HepG2 (cell line): ENCODE measurements around the gene CHCT1. TPM values are rescaled to one million over a fixed set of nuclear protein-coding genes. Genes with fewer than 3 reads are reported as not detected.

ENCODE experiments used
- DNMT3B ChIP-seq: conservative IDR thresholded peaks from 2 replicates; pipeline ENCODE4 v1.6.1; 2016; ENCODE audit warnings: missing biosample characterization, control low read depth
- LCORL ChIP-seq, 2 experiments: fragments of 450-650 bp in 1 of 2; sonication (generic) in 1 of 2; formaldehyde crosslinking in 1 of 2; IDR thresholded peaks; 2 replicates each; pipeline versions ENCODE4 v1.5.0 to v1.6.1; 2017 to 2020; ENCODE audit warnings: antibody characterized with exemption in 1 of 2, missing genetic modification reagents in 1 of 2
- RXRB ChIP-seq: IDR thresholded peaks from 2 replicates; pipeline ENCODE4 v1.6.1; 2016; ENCODE audit warnings: borderline replicate concordance, missing genetic modification reagents, missing compliant biosample characterization
- ZNF17 ChIP-seq: sonication (generic); formaldehyde crosslinking; IDR thresholded peaks from 2 replicates; pipeline ENCODE4 v1.5.0; 2020; ENCODE audit warnings: mild to moderate bottlenecking, missing genetic modification reagents
- ZSCAN9 ChIP-seq: IDR thresholded peaks from 2 replicates; pipeline ENCODE4 v1.6.1; 2016; ENCODE audit warnings: borderline replicate concordance
- polyA plus RNA-seq, 8 experiments: library from polyadenylated mRNA; depleted of rRNA in 3 of 8; stranded (reverse) in 7 of 8; unstranded in 1 of 8; fragments of >200 nt; fragmentation: Illumina TruSeq in 4 of 8; extraction: Trizol in 4 of 8; gene quantifications; 2 replicates each; pipeline versions ENCODE4 v1.2.1 to v1.2.3, GENCODE V29; 2011 to 2016; ENCODE audit warnings: low read depth in 4 of 8, missing spikeins in 1 of 8, mixed read lengths in 1 of 8; ENCODE audit not compliant: insufficient read depth in 1 of 8
- total RNA-seq, 5 experiments: library from RNA; depleted of rRNA; stranded (reverse); fragments of >200 nt; fragmentation: Illumina TruSeq; extraction: Trizol; gene quantifications; 2 replicates each; pipeline ENCODE4 v1.2.3, GENCODE V29; 2016; ENCODE audit warnings: low read depth in 1 of 5
- TF ChIP-seq, protein P1 (sequence below): IDR thresholded peaks from 2 replicates; pipeline ENCODE4 v1.4.0; 2020; ENCODE audit warnings: mild to moderate bottlenecking, missing genetic modification reagents
- TF ChIP-seq, protein P2 (sequence below): IDR thresholded peaks from 2 replicates; pipeline ENCODE4 v1.6.1; 2016; ENCODE audit warnings: mild to moderate bottlenecking
- TF ChIP-seq, protein P3 (sequence below): IDR thresholded peaks from 2 replicates; pipeline ENCODE4 v1.6.1; 2016
- TF ChIP-seq, protein P4 (sequence below): sonication (generic); formaldehyde crosslinking; IDR thresholded peaks from 2 replicates; pipeline ENCODE4 v1.4.0; 2020; ENCODE audit warnings: mild to moderate bottlenecking, missing genetic modification reagents

CHCT1 gene
- total and polyA plus RNA-seq, 2 of the 13 experiments (the other 11 are each of a cell fraction or from before 2014, with no cell fraction given): not detected

DNA sequence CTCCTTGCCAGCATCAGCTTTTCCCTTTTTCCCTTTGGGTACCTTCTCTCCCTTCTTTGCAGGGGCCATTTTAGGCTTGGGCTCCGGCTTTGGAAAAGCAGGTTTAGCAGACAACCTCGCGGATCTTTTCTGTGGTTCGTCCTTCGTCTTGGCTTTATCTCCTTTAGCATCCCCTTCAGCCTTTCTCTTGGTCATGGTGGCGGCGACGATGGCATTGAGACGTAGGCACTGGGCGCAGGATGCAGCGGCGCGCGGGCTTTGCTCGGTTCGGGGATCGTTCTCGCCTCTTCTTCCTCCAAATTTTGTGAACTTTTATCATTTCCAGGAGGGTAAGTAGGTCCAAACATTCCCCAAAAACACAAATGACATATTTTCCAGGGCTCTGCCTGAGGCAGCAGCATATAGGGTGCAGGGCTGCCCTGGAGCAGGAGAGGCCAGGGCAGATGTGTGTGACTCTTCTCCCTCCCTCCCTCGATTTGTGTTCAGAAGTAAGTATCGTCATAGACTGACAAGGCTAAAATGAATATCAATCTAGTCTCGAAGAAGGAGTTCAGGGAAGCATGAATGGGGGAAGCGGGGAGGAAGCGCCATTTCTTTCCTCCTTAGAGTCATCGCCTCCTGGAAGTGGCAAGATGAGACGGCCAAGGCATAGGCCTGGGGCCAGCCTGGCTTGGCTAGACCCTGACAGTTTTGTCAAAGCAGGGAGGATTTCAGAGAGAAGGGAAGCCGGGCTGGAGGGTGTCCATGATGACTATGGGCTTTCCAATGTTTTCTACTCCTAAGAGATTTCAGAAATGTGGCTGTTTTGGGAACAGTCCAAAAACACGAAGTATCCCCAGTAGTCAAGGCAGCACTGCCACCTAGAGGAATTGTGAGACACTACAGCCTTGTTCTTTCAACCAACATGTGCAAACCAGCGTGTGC lies 13.2 kb downstream of the CHCT1 start (continued):
- TF ChIP-seq, protein P1, sequence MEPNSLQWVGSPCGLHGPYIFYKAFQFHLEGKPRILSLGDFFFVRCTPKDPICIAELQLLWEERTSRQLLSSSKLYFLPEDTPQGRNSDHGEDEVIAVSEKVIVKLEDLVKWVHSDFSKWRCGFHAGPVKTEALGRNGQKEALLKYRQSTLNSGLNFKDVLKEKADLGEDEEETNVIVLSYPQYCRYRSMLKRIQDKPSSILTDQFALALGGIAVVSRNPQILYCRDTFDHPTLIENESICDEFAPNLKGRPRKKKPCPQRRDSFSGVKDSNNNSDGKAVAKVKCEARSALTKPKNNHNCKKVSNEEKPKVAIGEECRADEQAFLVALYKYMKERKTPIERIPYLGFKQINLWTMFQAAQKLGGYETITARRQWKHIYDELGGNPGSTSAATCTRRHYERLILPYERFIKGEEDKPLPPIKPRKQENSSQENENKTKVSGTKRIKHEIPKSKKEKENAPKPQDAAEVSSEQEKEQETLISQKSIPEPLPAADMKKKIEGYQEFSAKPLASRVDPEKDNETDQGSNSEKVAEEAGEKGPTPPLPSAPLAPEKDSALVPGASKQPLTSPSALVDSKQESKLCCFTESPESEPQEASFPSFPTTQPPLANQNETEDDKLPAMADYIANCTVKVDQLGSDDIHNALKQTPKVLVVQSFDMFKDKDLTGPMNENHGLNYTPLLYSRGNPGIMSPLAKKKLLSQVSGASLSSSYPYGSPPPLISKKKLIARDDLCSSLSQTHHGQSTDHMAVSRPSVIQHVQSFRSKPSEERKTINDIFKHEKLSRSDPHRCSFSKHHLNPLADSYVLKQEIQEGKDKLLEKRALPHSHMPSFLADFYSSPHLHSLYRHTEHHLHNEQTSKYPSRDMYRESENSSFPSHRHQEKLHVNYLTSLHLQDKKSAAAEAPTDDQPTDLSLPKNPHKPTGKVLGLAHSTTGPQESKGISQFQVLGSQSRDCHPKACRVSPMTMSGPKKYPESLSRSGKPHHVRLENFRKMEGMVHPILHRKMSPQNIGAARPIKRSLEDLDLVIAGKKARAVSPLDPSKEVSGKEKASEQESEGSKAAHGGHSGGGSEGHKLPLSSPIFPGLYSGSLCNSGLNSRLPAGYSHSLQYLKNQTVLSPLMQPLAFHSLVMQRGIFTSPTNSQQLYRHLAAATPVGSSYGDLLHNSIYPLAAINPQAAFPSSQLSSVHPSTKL (CRISPR knock-in tag): peak; percentile 42
- TF ChIP-seq, protein P2, sequence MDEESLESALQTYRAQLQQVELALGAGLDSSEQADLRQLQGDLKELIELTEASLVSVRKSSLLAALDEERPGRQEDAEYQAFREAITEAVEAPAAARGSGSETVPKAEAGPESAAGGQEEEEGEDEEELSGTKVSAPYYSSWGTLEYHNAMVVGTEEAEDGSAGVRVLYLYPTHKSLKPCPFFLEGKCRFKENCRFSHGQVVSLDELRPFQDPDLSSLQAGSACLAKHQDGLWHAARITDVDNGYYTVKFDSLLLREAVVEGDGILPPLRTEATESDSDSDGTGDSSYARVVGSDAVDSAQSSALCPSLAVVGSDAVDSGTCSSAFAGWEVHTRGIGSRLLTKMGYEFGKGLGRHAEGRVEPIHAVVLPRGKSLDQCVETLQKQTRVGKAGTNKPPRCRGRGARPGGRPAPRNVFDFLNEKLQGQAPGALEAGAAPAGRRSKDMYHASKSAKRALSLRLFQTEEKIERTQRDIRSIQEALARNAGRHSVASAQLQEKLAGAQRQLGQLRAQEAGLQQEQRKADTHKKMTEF (CRISPR knock-in tag): 0 out of 2 replicates have a peak, but pooled peaks have one; percentile 37
- TF ChIP-seq ZNF17 (CRISPR knock-in tag): no peak
- TF ChIP-seq RXRB: peak; percentile 51; the same call in 1 of the 2 replicates
- TF ChIP-seq DNMT3B (CRISPR knock-in tag): 0 out of 2 replicates have a peak, but pooled peaks have one; percentile 33
- TF ChIP-seq, protein P3, sequence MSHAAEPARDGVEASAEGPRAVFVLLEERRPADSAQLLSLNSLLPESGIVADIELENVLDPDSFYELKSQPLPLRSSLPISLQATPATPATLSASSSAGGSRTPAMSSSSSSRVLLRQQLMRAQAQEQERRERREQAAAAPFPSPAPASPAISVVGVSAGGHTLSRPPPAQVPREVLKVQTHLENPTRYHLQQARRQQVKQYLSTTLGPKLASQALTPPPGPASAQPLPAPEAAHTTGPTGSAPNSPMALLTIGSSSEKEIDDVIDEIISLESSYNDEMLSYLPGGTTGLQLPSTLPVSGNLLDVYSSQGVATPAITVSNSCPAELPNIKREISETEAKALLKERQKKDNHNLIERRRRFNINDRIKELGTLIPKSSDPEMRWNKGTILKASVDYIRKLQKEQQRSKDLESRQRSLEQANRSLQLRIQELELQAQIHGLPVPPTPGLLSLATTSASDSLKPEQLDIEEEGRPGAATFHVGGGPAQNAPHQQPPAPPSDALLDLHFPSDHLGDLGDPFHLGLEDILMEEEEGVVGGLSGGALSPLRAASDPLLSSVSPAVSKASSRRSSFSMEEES (CRISPR knock-in tag): 0 out of 2 replicates have a peak, but pooled peaks have one; percentile 34
- 0 out of 2 replicates have a peak, but pooled peaks have one; percentile 69 for TF ChIP-seq ZSCAN9
- peak; percentile 56; the same call in 1 of the 2 replicates for TF ChIP-seq LCORL (IDR thresholded peaks at IDR 0.05)
- peak; percentile 83 for TF ChIP-seq LCORL (CRISPR knock-in tag; IDR thresholded peaks at IDR 0.05)
- TF ChIP-seq, protein P4, sequence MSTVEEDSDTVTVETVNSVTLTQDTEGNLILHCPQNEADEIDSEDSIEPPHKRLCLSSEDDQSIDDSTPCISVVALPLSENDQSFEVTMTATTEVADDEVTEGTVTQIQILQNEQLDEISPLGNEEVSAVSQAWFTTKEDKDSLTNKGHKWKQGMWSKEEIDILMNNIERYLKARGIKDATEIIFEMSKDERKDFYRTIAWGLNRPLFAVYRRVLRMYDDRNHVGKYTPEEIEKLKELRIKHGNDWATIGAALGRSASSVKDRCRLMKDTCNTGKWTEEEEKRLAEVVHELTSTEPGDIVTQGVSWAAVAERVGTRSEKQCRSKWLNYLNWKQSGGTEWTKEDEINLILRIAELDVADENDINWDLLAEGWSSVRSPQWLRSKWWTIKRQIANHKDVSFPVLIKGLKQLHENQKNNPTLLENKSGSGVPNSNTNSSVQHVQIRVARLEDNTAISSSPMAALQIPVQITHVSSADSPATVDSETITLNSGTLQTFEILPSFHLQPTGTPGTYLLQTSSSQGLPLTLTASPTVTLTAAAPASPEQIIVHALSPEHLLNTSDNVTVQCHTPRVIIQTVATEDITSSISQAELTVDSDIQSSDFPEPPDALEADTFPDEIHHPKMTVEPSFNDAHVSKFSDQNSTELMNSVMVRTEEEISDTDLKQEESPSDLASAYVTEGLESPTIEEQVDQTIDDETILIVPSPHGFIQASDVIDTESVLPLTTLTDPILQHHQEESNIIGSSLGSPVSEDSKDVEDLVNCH (CRISPR knock-in tag): no peak
